Rectal smooth muscle tissue (tissue), 1 donor: ENCODE data around the gene SLC44A3.

Experiments
- H3K27ac ChIP-seq: one replicate; pipeline ENCODE4 v1.7.0; 2013; ENCODE audit warnings: low read depth, low read length, inconsistent platforms
- H3K27me3 ChIP-seq: one replicate; pipeline ENCODE4 v1.7.0; 2013; ENCODE audit warnings: low read length; ENCODE audit not compliant: control insufficient read depth, insufficient read depth
- H3K36me3 ChIP-seq: one replicate; pipeline ENCODE4 v1.7.0; 2013; ENCODE audit warnings: low read length; ENCODE audit not compliant: control insufficient read depth, insufficient read depth
- H3K4me1 ChIP-seq: one replicate; pipeline ENCODE4 v1.7.0; 2013; ENCODE audit warnings: low read length; ENCODE audit not compliant: control insufficient read depth, insufficient read depth
- H3K4me3 ChIP-seq: one replicate; pipeline ENCODE4 v1.7.0; 2013; ENCODE audit warnings: low read length
- H3K9ac ChIP-seq: one replicate; pipeline ENCODE4 v1.7.0; 2013; ENCODE audit warnings: low read length

The SLC44A3 gene

DNA sequence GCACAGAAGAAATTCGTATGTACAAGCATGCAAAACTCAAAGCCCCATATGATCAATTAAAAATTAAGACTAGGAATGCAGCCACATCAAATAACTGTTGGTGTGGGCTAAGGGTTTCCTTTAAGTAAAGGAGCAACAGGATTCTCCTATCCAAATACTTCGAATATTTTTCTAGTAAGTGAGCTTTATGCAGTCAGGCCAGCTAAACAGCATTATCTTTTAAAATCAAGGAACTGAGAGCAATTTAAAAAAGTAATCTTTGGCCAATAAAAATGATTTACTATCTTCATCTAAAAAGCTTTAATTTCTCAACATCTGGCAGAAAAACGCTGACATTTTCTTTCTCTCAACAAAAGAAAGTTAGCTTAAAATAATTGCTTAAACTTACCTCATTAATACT is 87.0 kb downstream of the SLC44A3 start:
- H3K4me1 ChIP-seq: peaks cover 22% of the 10 kb centered on the region

GRCh38 chr1:94908190-94908589 is 88.0 kb downstream of the SLC44A3 start:
- no peaks in the 10 kb centered on the region for H3K27me3 ChIP-seq
- no peak overlapping the region for H3K4me3 ChIP-seq
- H3K36me3 ChIP-seq: no peaks in the 10 kb centered on the region
- peaks cover 25% of the 10 kb centered on the region for H3K4me1 ChIP-seq
- no peak overlapping the region for H3K9ac ChIP-seq
- H3K27ac ChIP-seq: no peak overlapping the region

More for the DNA sequence above, 87.0 kb downstream of the SLC44A3 start:
- no peaks in the 10 kb centered on the region for H3K27me3 ChIP-seq
- no peaks in the 10 kb centered on the region for H3K36me3 ChIP-seq
- H3K4me3 ChIP-seq: no peak overlapping the region
- H3K9ac ChIP-seq: no peak overlapping the region
- no peak overlapping the region for H3K27ac ChIP-seq

DNA sequence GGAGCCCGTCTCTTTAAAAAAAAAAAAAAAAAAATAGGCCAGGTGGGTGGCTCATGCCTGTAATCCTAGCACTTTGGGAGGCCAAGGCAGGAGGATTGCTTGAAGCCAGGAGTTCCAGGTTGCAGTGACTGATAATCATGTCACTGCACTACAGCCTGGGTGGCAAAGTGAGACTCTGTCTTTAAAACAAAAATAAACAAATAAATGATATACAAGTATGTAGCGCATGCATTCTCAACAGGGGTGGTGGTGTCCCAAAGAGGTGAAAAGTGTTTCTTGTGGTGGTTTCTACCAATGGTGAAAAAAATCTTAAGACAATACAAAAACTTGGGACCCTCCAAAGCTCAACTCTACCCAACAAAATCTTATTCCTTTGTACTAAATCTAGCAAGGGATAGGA is 88.8 kb downstream of the SLC44A3 start:
- Histone ChIP-seq H3K4me1 (peaks cover 25% of the 10 kb centered on the region), H3K27ac (no peak overlapping the region)

DNA sequence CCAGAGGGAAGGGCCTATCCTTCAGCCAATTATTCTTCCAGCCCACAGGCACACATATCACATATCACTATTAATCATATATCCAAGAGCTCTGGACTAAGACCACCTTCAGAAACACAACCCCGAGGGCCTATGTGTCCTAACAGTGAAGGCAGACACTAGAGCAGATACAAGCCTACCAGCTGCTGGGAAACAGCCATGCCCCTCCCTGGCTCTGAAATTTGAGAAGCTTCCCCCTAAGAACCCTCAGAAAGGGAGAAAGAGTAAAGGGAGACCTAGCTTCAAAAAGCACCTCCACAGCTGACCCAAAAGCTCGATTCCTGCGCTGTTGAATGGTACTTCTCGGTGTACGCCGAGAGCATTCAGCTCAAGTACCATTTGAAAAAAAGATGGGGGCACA is 89.3 kb downstream of the SLC44A3 start:
- no peak overlapping the region for H3K9ac ChIP-seq
- H3K27me3 ChIP-seq: no peaks in the 10 kb centered on the region
- no peak overlapping the region for H3K4me3 ChIP-seq
- H3K27ac ChIP-seq: no peak overlapping the region
- no peaks in the 10 kb centered on the region for H3K36me3 ChIP-seq
- H3K4me1 ChIP-seq: peaks cover 24% of the 10 kb centered on the region

More for the DNA sequence above, 88.8 kb downstream of the SLC44A3 start:
- Histone ChIP-seq H3K36me3 (no peaks in the 10 kb centered on the region), H3K9ac (no peak overlapping the region), H3K27me3 (no peaks in the 10 kb centered on the region), H3K4me3 (no peak overlapping the region)

DNA sequence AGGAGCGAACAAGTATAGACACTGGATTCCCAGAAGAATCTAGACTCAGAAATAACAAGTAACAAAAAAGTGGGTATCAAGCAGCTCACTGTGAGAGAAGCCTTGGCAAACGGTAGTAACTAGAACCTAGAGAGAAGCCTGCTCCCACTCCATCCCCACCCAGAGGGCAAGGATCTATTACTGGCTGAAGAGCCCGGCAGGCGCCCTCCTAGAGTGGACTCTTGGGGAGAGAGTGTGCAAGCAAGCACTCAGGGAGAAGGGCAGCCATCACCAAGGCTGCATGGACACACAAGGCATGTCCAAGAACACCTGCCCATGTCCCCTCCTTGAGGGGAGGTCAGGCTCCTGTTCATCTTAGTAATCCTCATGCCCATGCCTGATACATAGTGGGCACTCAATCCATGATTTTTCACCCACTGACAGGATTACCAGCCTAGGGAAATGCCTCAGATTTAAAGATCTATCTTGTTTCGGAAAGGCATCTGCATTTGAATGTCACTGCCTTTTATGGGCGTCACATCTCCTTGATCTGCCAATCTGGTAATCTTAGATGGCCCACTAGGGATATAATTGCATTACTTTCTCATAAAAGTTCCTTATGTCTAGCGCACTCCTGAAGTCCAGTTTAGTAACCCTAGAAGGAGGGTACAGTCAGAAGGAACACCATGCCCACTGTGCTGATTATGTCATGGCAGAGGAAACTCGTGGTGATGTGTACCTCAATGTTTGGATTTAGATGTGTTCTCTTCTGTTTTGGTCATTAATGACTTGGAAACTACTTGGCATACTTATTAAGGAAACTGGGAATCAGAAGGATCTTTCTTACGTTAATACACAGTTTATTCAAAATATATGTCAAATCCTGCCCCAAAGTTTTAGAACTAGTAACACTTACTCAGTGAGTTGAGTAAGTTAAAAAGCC is 92.4 kb downstream of the SLC44A3 start:
- Histone ChIP-seq H3K27me3 (no peaks in the 10 kb centered on the region), H3K36me3 (no peaks in the 10 kb centered on the region), H3K4me3 (no peak overlapping the region), H3K4me1 (peaks cover 21% of the 10 kb centered on the region), H3K27ac (peak overlapping the region; percentile 11), H3K9ac (no peak overlapping the region)

DNA sequence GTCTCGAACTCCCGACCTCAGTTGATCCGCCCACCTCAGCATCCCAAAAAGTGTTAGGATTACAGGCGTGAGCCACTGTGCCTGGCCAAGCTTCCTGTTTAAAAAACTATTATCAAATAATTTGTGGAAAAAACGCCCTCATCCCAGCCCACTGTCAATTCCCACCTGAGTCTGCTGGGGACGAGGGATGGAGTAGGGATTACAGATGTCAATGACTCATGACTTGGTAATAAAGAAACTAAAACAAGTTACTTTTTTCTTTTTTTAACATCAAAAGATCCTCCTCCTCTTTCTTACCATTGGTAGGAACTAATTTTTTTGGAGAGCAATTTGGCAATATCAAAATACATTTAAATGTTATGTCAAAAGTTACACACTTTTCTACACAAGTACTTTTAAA is 97.1 kb downstream of the SLC44A3 start:
- Histone ChIP-seq H3K27me3 (no peaks in the 10 kb centered on the region), H3K9ac (no peak overlapping the region), H3K4me3 (no peak overlapping the region), H3K36me3 (no peaks in the 10 kb centered on the region), H3K4me1 (peaks cover 33% of the 10 kb centered on the region), H3K27ac (no peak overlapping the region)

GRCh38 chr1:94919241-94920030 is 99.3 kb downstream of the SLC44A3 start:
- Histone ChIP-seq H3K4me1 (peaks cover 25% of the 10 kb centered on the region), H3K27ac (no peak overlapping the region)

GRCh38 chr1:94920061-94920460 is 99.9 kb downstream of the SLC44A3 start:
- Histone ChIP-seq H3K4me1 (peaks cover 25% of the 10 kb centered on the region), H3K9ac (no peak overlapping the region), H3K27ac (no peak overlapping the region), H3K4me3 (no peak overlapping the region), H3K36me3 (no peaks in the 10 kb centered on the region), H3K27me3 (no peaks in the 10 kb centered on the region)

More at GRCh38 chr1:94919241-94920030, 99.3 kb downstream of the SLC44A3 start:
- no peak overlapping the region for H3K9ac ChIP-seq
- H3K27me3 ChIP-seq: no peaks in the 10 kb centered on the region
- H3K36me3 ChIP-seq: no peaks in the 10 kb centered on the region
- H3K4me3 ChIP-seq: no peak overlapping the region

DNA sequence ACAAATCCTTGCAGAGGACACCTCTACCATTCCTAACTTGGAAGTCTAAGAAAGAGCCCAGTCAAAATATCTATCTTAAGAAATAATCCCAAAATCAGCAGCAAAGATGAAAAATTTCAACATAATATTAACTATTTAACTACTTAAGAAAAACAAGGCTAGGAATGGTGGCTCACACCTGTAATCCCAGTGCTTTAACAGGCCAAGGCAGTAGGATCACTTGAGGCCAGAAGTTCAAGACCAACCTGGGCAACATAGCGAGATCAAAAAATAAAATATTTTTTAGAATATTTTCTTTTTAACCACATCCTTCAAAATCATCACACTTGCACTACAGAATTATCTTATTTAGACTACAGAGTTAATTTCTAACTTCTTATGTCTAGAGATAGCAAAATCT is 101.8 kb downstream of the SLC44A3 start:
- Histone ChIP-seq H3K9ac (no peak overlapping the region), H3K4me1 (peaks cover 25% of the 10 kb centered on the region), H3K36me3 (no peaks in the 10 kb centered on the region), H3K4me3 (no peak overlapping the region), H3K27ac (peak overlapping the region; percentile 98), H3K27me3 (no peaks in the 10 kb centered on the region)

DNA sequence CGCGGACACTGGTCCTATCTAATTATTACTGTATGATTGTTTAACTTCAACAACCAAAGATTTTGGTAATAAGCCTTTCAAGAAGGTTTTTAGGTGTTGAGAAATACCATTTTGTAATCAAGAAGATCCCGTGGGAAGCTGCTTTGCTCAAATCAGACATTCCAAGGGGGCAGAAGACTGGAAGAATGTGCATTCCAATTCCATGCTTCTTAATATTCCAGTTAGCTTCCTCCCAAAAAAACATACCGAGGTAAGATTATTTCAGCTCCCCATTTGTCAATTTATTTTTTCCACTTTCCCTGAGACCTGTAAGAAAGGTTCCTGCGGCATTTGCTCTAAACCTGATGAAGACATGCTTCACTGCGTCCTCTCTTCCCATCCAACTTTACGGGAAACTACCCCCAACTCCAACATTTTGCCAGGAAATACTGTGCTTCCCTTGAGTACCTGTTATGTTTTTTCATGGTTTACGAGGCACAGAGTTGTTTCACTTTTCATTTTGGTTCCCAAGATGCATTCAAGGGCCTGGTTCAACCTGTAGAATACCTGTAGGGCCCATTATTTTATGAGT is 102.7 kb downstream of the SLC44A3 start:
- Histone ChIP-seq H3K4me3 (peak overlapping the region; percentile 36), H3K36me3 (no peaks in the 10 kb centered on the region), H3K9ac (no peak overlapping the region), H3K27ac (peak overlapping the region; percentile 98), H3K27me3 (no peaks in the 10 kb centered on the region), H3K4me1 (peaks cover 26% of the 10 kb centered on the region)

GRCh38 chr1:94925004-94925403 is 104.8 kb downstream of the SLC44A3 start:
- H3K27ac ChIP-seq: peak overlapping the region; percentile 98
- peak overlapping the region; percentile 92 for H3K4me3 ChIP-seq
- no peak overlapping the region for H3K9ac ChIP-seq
- H3K4me1 ChIP-seq: peaks cover 31% of the 10 kb centered on the region
- H3K36me3 ChIP-seq: no peaks in the 10 kb centered on the region
- H3K27me3 ChIP-seq: no peaks in the 10 kb centered on the region

- Histone ChIP-seq H3K4me1 (peaks cover 30% of the 10 kb centered on the region), H3K27me3 (no peaks in the 10 kb centered on the region), H3K4me3 (peak overlapping the region; percentile 92), H3K9ac (peak overlapping the region; percentile 92), H3K27ac (peak overlapping the region; percentile 98), H3K36me3 (no peaks in the 10 kb centered on the region)
Observed at GRCh38 chr1:94925561-94926125, 105.5 kb downstream of the SLC44A3 start.
